Fibroblast of lung (primary cell): Measurements from ENCODE around the gene ABCD1. TPM values are rescaled to one million over a fixed set of nuclear protein-coding genes. Genes with fewer than 3 reads are reported as not detected.

Experiments
- DNase-seq, 2 donors: peaks; one replicate each; pipeline versions ENCODE4 v3.0.0 to v3.0.0-alpha.2; 2010; ENCODE audit warnings: low read depth in 2 of 2
- H2AFZ ChIP-seq: 2 replicates; pipeline ENCODE4 v1.5.1; 2012; ENCODE audit warnings: low read length, control low read depth, inconsistent platforms
- H3K27ac ChIP-seq: 2 replicates; pipeline ENCODE4 v1.5.1; 2011; ENCODE audit warnings: low read length, control low read depth; ENCODE audit not compliant: insufficient read depth
- H3K27me3 ChIP-seq: 2 replicates; pipeline ENCODE4 v1.5.1; 2011; ENCODE audit warnings: mild to moderate bottlenecking, low read length; ENCODE audit not compliant: control insufficient read depth, insufficient read depth
- H3K36me3 ChIP-seq: 2 replicates; pipeline ENCODE4 v1.5.1; 2011; ENCODE audit warnings: low read length; ENCODE audit not compliant: control insufficient read depth, insufficient read depth
- H3K4me1 ChIP-seq: 2 replicates; pipeline ENCODE4 v1.5.1; 2011; ENCODE audit warnings: low read length; ENCODE audit not compliant: control insufficient read depth, insufficient read depth; ENCODE audit errors: extremely low read depth
- H3K4me2 ChIP-seq: 2 replicates; pipeline ENCODE4 v1.5.1; 2011; ENCODE audit warnings: low read length, control low read depth; ENCODE audit not compliant: insufficient read depth; ENCODE audit errors: extremely low read depth
- H3K4me3 ChIP-seq, 4 experiments: fragments of 200-600 bp in 1 of 4; sonication (generic) in 1 of 4; replicated peaks in 1 of 4; 2 replicates each; pipeline ENCODE4 v1.5.1; 2011 to 2016; ENCODE audit warnings: low read length in 4 of 4, low read depth in 3 of 4, mild to moderate bottlenecking in 3 of 4, control low read depth in 2 of 4, inconsistent platforms in 1 of 4, mixed read lengths in 1 of 4; ENCODE audit not compliant: insufficient read depth in 1 of 4; ENCODE audit errors: control extremely low read depth in 1 of 4
- H3K79me2 ChIP-seq: 2 replicates; pipeline ENCODE4 v1.5.1; 2012; ENCODE audit warnings: mild to moderate bottlenecking, low read length, inconsistent platforms; ENCODE audit not compliant: control insufficient read depth, insufficient read depth
- H3K9ac ChIP-seq: 2 replicates; pipeline ENCODE4 v1.5.1; 2011; ENCODE audit warnings: mild to moderate bottlenecking, low read length, control low read depth; ENCODE audit not compliant: insufficient read depth
- H3K9me3 ChIP-seq: 2 replicates; pipeline ENCODE4 v1.5.1; 2012; ENCODE audit warnings: low read depth, low read length; ENCODE audit not compliant: control insufficient read depth, insufficient read depth
- H4K20me1 ChIP-seq: 2 replicates; pipeline ENCODE4 v1.5.1; 2011; ENCODE audit warnings: low read length; ENCODE audit not compliant: control insufficient read depth, insufficient read depth; ENCODE audit errors: extremely low read depth
- EZH2 ChIP-seq: IDR thresholded peaks from 2 replicates; pipeline ENCODE4 v1.5.1; 2012; ENCODE audit warnings: low read length, control low read depth, mild to moderate bottlenecking; ENCODE audit errors: missing control alignments
- polyA plus RNA-seq, 2 donors: library from polyadenylated mRNA; depleted of rRNA in 1 of 2; stranded (reverse) in 1 of 2; unstranded in 1 of 2; fragments of >200 nt; gene quantifications; 2 replicates each; pipeline ENCODE4 v1.2.1, GENCODE V29; 2011 to 2012; ENCODE audit warnings: missing spikeins in 1 of 2
- total RNA-seq: library from RNA; depleted of rRNA; stranded (reverse); fragments of >200 nt; gene quantifications from 2 replicates; pipeline ENCODE4 v1.2.1, GENCODE V29; 2014
- TF ChIP-seq, protein P1 (sequence below), 2 donors: IDR thresholded peaks in 1 of 2; conservative IDR thresholded peaks in 1 of 2; 1 replicate in 1 of 2; 2 replicates in 1 of 2; pipeline ENCODE4 v1.5.1; 2011 to 2012; ENCODE audit warnings: low read length in 2 of 2, control low read depth in 1 of 2, inconsistent platforms in 1 of 2, low read depth in 1 of 2, mild to moderate bottlenecking in 1 of 2

The ABCD1 gene
- total and polyA plus RNA-seq, 2 donors (not counting 1 experiment from before 2014, with no cell fraction given), result 4.0 to 12.7 TPM

DNA sequence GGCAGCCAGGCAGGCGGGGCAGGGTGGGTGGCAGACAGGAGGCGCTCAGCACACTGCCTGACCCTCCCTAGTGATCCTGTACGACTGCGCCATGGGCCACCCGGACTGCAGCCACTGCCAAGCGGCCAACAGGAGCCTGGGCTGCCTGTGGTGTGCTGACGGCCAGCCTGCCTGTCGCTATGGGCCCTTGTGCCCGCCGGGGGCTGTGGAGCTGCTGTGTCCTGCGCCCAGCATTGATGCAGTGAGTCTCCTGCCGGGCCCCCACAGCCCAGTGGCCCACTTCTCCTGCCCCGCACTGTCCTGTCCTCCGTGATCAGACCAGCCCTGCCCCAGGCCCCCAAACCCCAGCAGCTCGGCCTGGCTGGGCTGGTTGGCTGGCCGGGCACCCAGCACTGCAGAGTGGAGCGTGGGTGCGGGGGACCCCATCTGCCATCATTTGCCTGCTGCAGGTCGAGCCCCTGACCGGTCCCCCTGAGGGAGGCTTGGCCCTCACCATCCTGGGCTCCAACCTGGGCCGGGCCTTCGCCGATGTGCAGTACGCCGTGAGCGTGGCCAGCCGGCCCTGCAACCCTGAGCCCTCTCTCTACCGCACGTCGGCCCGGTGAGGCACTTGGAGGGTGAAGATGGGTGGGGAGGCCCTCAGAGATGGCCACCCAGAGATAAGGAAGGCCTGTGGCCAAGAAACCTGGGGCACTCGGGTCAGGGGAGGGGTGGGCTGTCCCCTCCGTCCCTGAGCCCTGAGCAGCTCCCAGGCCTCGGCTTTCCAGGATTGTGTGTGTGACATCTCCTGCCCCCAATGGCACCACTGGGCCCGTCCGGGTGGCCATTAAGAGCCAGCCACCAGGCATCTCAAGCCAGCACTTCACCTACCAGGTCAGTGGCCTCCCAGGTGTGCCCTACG, 47.0 kb downstream of the ABCD1 start:
- no peak overlapping the region for H3K27ac ChIP-seq
- no peaks in the 10 kb centered on the region for H3K9me3 ChIP-seq
- no peak overlapping the region for H2AFZ ChIP-seq
- H3K4me1 ChIP-seq, result peaks cover 2% of the 10 kb centered on the region
- DNase-seq, result no peak
- no peaks in the 10 kb centered on the region for H3K79me2 ChIP-seq
- no peak overlapping the region for H3K4me2 ChIP-seq
- TF ChIP-seq, protein P1, sequence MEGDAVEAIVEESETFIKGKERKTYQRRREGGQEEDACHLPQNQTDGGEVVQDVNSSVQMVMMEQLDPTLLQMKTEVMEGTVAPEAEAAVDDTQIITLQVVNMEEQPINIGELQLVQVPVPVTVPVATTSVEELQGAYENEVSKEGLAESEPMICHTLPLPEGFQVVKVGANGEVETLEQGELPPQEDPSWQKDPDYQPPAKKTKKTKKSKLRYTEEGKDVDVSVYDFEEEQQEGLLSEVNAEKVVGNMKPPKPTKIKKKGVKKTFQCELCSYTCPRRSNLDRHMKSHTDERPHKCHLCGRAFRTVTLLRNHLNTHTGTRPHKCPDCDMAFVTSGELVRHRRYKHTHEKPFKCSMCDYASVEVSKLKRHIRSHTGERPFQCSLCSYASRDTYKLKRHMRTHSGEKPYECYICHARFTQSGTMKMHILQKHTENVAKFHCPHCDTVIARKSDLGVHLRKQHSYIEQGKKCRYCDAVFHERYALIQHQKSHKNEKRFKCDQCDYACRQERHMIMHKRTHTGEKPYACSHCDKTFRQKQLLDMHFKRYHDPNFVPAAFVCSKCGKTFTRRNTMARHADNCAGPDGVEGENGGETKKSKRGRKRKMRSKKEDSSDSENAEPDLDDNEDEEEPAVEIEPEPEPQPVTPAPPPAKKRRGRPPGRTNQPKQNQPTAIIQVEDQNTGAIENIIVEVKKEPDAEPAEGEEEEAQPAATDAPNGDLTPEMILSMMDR (conservative IDR thresholded peaks at IDR 0.05 in 1 of 2, IDR thresholded peaks at IDR 0.05 in 1 of 2; ENCODE audit: low read depth in 1 of 2, low read length in 2 of 2), result no peak
- TF ChIP-seq EZH2, result no peak
- H3K36me3 ChIP-seq, result no peaks in the 10 kb centered on the region
- H3K27me3 ChIP-seq, result no peaks in the 10 kb centered on the region
- no peak overlapping the region for H3K9ac ChIP-seq
- H4K20me1 ChIP-seq, result no peaks in the 10 kb centered on the region
- H3K4me3 ChIP-seq, result no peak overlapping the region

DNA sequence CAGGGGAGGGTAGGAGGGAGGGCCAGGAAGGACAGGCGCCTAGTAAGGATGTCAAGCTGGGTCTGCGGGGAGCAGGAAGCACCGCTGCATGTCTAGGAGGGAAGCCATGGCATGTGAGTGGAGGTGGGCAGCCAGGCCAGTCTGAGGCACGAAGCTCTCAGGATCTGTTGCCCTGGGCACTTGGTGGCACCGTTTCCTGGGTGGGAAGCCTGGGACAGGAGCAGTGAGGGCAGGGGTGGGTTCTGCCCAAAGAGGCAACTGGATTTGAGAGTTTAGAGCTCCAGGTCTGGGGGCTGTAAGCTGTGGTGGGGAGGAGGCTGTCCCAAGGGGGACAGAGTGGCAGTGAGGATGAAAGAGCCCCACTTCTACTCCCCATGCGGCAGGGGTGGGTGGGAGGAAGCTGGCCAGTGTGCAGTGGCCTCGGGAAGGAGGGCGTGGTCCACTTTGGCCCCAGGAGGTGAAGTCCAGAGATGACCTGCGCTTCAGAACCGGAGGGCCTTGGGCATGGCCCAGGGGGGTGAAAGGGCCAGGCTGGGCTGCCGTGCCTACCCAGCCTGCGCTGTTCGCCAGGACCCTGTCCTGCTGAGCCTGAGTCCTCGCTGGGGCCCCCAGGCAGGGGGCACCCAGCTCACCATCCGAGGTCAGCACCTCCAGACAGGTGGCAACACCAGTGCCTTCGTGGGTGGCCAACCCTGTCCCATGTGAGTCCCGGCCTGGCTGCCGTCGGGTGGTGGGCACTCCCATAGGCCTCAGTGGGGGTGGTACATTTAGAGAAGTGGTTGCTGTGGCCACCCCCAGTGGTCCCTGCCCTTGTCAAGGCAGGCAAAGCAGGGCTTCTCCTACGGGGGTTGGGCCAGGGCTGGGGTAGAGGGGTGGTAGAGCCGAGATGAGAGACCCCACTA, 47.9 kb downstream of the ABCD1 start:
- Histone ChIP-seq H4K20me1 (no peaks in the 10 kb centered on the region), H2AFZ (no peak overlapping the region), H3K4me2 (no peak overlapping the region), H3K4me3 (no peak overlapping the region), H3K27ac (no peak overlapping the region), H3K9ac (no peak overlapping the region), H3K4me1 (no peaks in the 10 kb centered on the region), H3K36me3 (no peaks in the 10 kb centered on the region), H3K79me2 (no peaks in the 10 kb centered on the region), H3K9me3 (no peaks in the 10 kb centered on the region), H3K27me3 (no peaks in the 10 kb centered on the region)
- TF ChIP-seq, protein P1 (conservative IDR thresholded peaks at IDR 0.05 in 1 of 2, IDR thresholded peaks at IDR 0.05 in 1 of 2; ENCODE audit: low read depth in 1 of 2, low read length in 2 of 2), result no peak
- no peak for TF ChIP-seq EZH2
- DNase-seq, result no peak

DNA sequence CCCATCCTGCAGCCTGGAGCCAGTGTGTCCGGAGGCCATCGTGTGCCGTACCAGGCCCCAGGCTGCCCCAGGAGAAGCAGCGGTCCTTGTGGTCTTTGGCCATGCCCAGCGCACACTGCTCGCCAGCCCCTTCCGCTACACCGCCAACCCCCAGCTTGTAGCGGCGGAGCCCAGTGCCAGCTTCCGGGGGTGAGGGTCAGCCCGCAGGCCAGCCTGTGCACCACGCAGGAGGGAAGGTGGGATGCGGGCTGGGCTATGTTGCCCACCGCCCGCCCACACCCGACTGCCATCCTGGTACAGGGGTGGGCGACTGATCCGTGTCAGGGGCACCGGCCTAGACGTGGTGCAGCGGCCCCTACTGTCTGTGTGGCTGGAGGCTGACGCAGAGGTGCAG, 48.6 kb downstream of the ABCD1 start:
- Histone ChIP-seq H3K27ac (no peak overlapping the region), H3K79me2 (no peaks in the 10 kb centered on the region), H3K36me3 (no peaks in the 10 kb centered on the region), H3K9ac (no peak overlapping the region), H3K4me2 (no peak overlapping the region), H3K4me3 (no peak overlapping the region), H3K27me3 (no peaks in the 10 kb centered on the region), H3K9me3 (no peaks in the 10 kb centered on the region), H3K4me1 (no peaks in the 10 kb centered on the region), H4K20me1 (no peaks in the 10 kb centered on the region), H2AFZ (no peak overlapping the region)
- TF ChIP-seq EZH2, result no peak
- no peak for DNase-seq
